ENCODE measurements around the gene MADD.

Gene MADD

DNA sequence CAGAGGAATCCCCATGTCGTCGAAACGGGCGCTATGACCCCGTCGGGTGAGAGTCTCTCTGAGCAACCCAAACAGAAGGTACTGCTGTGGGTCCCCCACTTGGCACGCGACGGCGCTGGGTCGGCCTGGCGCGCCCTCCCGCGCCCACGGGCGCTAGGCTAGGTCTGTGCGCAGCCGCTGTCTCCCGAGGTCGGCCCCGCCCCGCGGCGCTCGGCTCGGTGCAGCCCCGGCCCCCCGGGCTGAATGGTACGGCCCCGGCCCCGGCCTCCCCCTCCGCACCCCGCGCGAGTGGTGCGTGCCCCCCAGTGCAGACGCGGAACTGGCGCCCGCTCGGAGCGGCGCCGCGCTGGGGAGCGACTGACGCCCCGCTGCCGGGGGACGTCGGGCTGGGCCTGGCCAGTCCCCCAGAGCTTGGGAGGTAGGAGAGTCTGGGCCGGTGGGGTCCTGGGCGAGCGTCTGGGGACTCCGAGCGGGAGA lies at the start of gene MADD:
MADD (plus strand) TSS at position 305 of the 477 bp plus-strand sequence.
- Mint-ChIP-seq H3K9me3 (no peaks in the 10 kb centered on the region), H3K4me1 (peaks cover 42% of the 10 kb centered on the region), H3K36me3 (ENCODE audit: insufficient read depth) (peaks cover 21% of the 10 kb centered on the region), H3K27ac (ENCODE audit: low read depth) (peak within 1 kb of the TSS; percentile 91), H3K4me3 (peak within 1 kb of the TSS; percentile 69), H3K27me3 (no peaks in the 10 kb centered on the region)
- ATAC-seq (replicated peaks; ENCODE audit: extremely low read depth, poor library complexity, severe bottlenecking) (peak; percentile 82), DNase-seq (ENCODE audit: low spot score in 2 of 2) (peak; percentile 86)

DNA sequence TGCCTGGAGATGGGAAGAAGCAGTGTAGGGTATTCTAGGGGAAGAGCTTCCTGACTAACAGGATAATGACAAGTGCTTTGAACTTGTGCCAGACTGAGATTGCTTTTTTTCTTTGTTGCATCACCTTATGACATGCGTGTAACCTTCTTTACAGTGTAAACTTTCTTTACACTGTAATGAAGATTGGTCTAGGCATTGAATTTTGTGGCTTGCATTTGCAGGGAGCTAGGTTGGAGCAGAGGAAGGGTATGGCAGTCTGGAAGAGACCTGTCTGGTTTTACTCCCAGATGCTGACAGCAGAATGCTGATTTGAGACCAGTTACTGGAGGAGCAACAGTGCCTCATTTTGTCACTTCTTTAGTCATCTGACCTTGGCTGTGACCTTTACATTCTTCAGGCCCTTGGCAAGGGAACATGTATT lies 49.5 kb upstream of the MADD start:
- Mint-ChIP-seq H3K27me3 (no peaks in the 10 kb centered on the region), H3K4me3 (no peak overlapping the region), H3K36me3 (ENCODE audit: insufficient read depth) (peaks cover 30% of the 10 kb centered on the region), H3K4me1 (peaks cover 32% of the 10 kb centered on the region), H3K27ac (ENCODE audit: low read depth) (no peak overlapping the region), H3K9me3 (no peaks in the 10 kb centered on the region)
- ATAC-seq (replicated peaks; ENCODE audit: extremely low read depth, poor library complexity, severe bottlenecking) (no peak), DNase-seq (ENCODE audit: low spot score in 2 of 2) (no peak)

DNA sequence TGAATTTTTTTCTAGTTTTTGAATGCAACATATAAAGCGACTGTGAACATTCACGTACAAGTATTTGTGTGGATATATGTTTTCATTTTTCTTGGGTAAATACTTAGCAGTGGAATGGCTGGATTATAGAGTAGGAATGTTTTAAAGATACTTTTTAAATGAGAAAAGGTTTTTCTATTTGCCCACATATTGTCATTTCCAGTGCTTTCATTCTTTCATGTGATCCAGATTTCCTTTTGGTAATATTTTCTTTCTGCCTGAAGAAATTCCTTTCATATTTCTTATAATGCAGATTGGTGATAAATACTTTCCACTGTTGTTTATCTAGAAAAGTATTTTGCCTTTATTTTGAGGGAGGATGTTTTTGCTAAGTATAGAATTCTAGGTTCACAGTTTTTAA lies 47.2 kb upstream of the MADD start:
- H3K36me3 Mint-ChIP-seq (ENCODE audit: insufficient read depth): peaks cover 37% of the 10 kb centered on the region

DNA sequence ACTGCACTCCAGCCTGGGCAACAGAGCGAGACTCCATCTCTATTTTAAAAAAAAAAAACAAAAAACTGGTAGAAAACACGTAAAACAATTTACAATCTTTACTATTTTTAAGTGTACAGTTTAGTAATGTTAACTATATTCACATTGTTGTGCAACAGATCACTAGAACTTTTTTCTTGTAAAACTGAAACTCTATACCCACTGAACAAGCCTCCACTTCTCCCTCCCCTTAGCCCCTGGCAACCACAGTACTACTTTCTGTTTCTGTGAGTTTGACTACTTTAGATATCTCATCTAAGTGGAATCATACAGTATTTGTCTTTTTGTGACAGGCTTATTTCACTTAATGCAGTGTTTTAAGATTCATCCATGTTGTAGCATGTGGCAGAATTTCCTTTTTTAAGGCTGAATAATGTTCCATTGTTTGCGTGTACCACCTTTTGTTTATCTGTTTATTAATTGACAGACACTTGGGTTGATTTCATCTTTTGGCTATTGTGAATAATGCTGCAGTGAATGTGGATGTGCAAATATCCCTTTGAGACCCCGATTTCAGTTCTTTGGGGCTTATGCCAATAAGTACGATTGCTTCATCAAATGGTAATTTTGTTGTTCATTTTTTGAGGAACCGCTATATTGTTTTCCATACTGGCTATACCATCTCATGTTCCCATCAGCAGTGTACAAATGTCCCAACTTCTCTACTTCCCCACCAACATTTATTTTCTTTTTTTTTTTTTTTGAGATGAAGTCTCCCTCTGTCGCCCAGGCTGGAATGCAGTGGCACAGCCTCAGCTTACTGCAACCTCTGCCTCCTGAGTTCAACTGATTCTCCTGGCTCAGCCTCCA lies 44.2 kb upstream of the MADD start:
- Mint-ChIP-seq H3K4me1 (peaks cover 11% of the 10 kb centered on the region), H3K9me3 (no peaks in the 10 kb centered on the region), H3K27me3 (no peaks in the 10 kb centered on the region), H3K36me3 (ENCODE audit: insufficient read depth) (peaks cover 37% of the 10 kb centered on the region), H3K27ac (ENCODE audit: low read depth) (peak overlapping the region; percentile 41), H3K4me3 (no peak overlapping the region)
- no peak for DNase-seq (ENCODE audit: low spot score in 2 of 2)
- no peak for ATAC-seq (replicated peaks; ENCODE audit: extremely low read depth, poor library complexity, severe bottlenecking)

More for the DNA sequence above, 47.2 kb upstream of the MADD start:
- Mint-ChIP-seq H3K9me3 (no peaks in the 10 kb centered on the region), H3K27ac (ENCODE audit: low read depth) (no peak overlapping the region), H3K27me3 (no peaks in the 10 kb centered on the region), H3K4me3 (no peak overlapping the region), H3K4me1 (peaks cover 20% of the 10 kb centered on the region)
- no peak for ATAC-seq (replicated peaks; ENCODE audit: extremely low read depth, poor library complexity, severe bottlenecking)
- DNase-seq (ENCODE audit: low spot score in 2 of 2): no peak

DNA sequence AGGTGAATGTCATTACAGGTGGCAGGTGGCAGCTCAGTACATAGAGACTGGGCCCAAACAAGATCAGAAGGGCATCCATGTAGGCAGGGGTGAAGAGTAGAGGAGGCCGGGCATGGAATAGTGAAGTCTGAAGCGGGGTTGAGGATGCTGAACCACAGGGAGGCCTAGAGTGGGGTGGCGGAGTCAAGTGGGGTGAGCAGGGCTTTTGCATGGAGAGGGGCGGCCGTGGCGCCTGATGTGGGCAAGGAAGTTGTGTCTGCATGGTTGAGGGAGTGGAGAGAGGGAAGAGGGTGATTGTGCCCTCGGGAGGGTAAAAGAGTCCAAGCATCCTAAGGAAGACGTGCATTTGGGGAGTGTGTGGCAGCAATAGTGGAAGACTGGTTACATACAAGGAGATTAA lies 40.8 kb upstream of the MADD start:
- H3K36me3 Mint-ChIP-seq (ENCODE audit: insufficient read depth): peaks cover 28% of the 10 kb centered on the region
- no peak overlapping the region for H3K27ac Mint-ChIP-seq (ENCODE audit: low read depth)
- H3K4me3 Mint-ChIP-seq: no peak overlapping the region
- H3K4me1 Mint-ChIP-seq: peaks cover 11% of the 10 kb centered on the region
- DNase-seq (ENCODE audit: low spot score in 2 of 2): no peak
- H3K9me3 Mint-ChIP-seq: no peaks in the 10 kb centered on the region
- ATAC-seq (replicated peaks; ENCODE audit: extremely low read depth, poor library complexity, severe bottlenecking): no peak
- H3K27me3 Mint-ChIP-seq: no peaks in the 10 kb centered on the region

DNA sequence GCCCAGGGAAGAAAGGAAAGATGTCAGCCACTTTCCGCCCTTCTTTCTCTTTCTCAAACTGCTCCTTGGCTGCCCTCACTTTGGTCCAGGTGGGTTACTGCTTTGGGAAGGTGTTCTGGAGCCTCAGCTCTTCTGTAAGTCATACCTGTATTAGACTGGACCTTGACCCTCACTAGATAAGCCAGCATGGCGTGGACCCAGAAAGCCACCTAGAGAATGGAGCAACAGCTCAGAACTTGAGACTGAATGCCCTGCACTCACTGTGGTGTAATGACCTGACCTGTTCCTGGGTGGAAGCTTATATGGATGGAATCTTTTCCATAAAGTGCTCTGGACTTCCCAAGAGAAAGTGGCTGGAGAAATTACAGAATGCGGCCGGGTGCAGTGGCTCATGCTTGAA lies 36.9 kb upstream of the MADD start:
- Mint-ChIP-seq H3K36me3 (ENCODE audit: insufficient read depth) (peaks cover 22% of the 10 kb centered on the region), H3K27ac (ENCODE audit: low read depth) (no peak overlapping the region)

DNA sequence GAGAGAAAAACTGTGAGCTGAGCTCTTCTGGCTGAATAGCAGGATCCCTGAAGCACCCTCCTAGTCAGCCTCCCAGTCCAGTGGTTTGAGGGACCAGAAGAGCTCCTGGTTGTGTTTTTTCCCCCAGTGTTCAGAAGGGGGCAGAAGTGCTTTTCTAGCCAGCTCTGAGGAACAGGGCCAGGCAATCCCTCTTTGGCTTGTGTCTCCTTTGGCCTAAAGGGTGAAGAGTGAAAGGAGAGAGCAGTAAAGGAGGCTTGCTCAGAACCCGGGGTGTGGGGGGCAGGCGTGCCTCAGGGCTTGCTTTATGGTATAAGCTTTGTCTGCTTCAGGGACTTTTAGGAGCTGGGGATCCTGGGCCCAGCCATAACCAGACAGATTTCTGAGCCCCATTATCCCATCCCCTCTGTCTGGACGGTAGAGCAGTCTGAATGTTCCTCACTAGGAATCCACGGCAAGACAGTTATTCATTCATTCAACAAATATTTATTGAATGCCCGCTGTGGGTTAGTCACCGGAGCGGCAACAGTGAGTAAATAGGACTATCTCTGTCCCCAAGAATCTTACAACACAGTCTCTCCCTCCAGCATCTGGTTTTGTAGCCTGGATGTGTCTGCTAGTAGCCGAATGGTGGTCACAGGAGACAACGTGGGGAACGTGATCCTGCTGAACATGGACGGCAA lies 35.8 kb upstream of the MADD start:
- no peak for ATAC-seq (replicated peaks; ENCODE audit: extremely low read depth, poor library complexity, severe bottlenecking)
- H3K36me3 Mint-ChIP-seq (ENCODE audit: insufficient read depth): peaks cover 19% of the 10 kb centered on the region

More for the DNA sequence above, 36.9 kb upstream of the MADD start:
- Mint-ChIP-seq H3K9me3 (no peaks in the 10 kb centered on the region), H3K4me3 (no peak overlapping the region), H3K27me3 (no peaks in the 10 kb centered on the region), H3K4me1 (peaks cover 16% of the 10 kb centered on the region)
- ATAC-seq (replicated peaks; ENCODE audit: extremely low read depth, poor library complexity, severe bottlenecking) (no peak), DNase-seq (ENCODE audit: low spot score in 2 of 2) (no peak)

DNA sequence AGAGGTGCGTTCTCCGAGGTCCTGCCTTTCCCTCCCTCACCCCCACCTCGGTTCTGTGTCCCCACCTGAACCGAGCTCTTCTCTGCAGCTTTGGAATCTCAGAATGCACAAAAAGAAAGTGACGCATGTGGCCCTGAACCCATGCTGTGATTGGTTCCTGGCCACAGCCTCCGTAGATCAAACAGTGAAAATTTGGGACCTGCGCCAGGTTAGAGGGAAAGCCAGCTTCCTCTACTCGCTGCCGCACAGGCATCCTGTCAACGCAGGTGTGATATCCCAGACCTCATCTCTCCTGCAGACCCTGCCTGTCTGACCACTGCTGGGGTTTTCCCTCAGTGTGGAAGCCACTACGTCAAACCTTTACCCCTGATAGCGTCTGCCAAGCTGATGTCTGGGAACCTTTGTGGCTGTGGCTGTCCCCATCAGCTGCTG lies 35.2 kb upstream of the MADD start:
- no peaks in the 10 kb centered on the region for H3K9me3 Mint-ChIP-seq
- ATAC-seq (replicated peaks; ENCODE audit: extremely low read depth, poor library complexity, severe bottlenecking) (peak; percentile 94), DNase-seq (ENCODE audit: low spot score in 2 of 2) (peak; percentile 35 to 70)
- H3K4me1 Mint-ChIP-seq: peaks cover 10% of the 10 kb centered on the region
- H3K27ac Mint-ChIP-seq (ENCODE audit: low read depth): peak overlapping the region; percentile 87
- peak overlapping the region; percentile 52 for H3K4me3 Mint-ChIP-seq
- no peaks in the 10 kb centered on the region for H3K27me3 Mint-ChIP-seq
- H3K36me3 Mint-ChIP-seq (ENCODE audit: insufficient read depth): peaks cover 23% of the 10 kb centered on the region

More for the DNA sequence above, 35.8 kb upstream of the MADD start:
- Mint-ChIP-seq H3K9me3 (no peaks in the 10 kb centered on the region), H3K4me1 (peaks cover 13% of the 10 kb centered on the region), H3K27me3 (no peaks in the 10 kb centered on the region), H3K4me3 (peak overlapping the region; percentile 52), H3K27ac (ENCODE audit: low read depth) (peak overlapping the region; percentile 87)
- no peak for DNase-seq (ENCODE audit: low spot score in 2 of 2)

DNA sequence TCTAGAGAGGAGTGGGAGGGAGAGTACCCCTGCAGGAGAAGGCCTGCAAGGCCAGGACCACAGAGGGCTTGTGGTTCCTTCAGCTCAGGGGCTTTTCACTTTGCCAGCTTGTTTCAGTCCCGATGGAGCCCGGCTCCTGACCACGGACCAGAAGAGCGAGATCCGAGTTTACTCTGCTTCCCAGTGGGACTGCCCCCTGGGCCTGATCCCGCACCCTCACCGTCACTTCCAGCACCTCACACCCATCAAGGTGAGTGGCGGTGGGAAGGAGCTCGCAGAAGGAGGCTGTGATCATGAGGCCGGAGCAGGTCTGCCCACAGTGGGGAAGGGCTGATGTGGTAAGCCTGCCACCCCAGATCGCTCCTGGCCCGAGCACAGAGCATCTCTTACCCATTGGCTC lies 34.8 kb upstream of the MADD start:
- H3K27ac Mint-ChIP-seq (ENCODE audit: low read depth): peak overlapping the region; percentile 87
- H3K4me1 Mint-ChIP-seq: peaks cover 10% of the 10 kb centered on the region
- peak overlapping the region; percentile 52 for H3K4me3 Mint-ChIP-seq
- no peaks in the 10 kb centered on the region for H3K27me3 Mint-ChIP-seq
- peaks cover 27% of the 10 kb centered on the region for H3K36me3 Mint-ChIP-seq (ENCODE audit: insufficient read depth)
- ATAC-seq (replicated peaks; ENCODE audit: extremely low read depth, poor library complexity, severe bottlenecking) (no peak), DNase-seq (ENCODE audit: low spot score in 2 of 2) (no peak)
- no peaks in the 10 kb centered on the region for H3K9me3 Mint-ChIP-seq

DNA sequence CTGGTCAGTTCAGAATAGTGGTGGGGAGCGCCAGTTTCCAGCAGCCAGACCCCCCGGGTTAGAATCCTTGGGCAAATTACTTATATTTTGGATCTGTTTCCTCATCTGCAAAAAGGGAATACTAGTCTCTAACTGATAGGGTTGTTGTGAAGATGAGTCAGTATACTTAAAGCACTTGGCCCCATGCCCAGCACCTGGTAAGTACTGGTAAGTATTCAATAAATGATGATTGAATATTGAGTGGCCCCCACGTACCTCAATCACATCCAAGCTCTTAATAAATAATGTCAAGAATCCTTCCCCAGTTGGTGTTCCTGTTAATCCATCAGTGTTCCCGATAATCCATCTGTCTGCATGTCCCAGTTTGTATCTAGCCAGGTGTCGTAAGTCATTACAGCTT lies 33.5 kb upstream of the MADD start:
- Mint-ChIP-seq H3K27ac (ENCODE audit: low read depth) (peak overlapping the region; percentile 39), H3K36me3 (ENCODE audit: insufficient read depth) (peaks cover 35% of the 10 kb centered on the region), H3K9me3 (no peaks in the 10 kb centered on the region), H3K4me3 (no peak overlapping the region), H3K27me3 (no peaks in the 10 kb centered on the region), H3K4me1 (peaks cover 10% of the 10 kb centered on the region)
- ATAC-seq (replicated peaks; ENCODE audit: extremely low read depth, poor library complexity, severe bottlenecking) (no peak), DNase-seq (ENCODE audit: low spot score in 2 of 2) (no peak)

DNA sequence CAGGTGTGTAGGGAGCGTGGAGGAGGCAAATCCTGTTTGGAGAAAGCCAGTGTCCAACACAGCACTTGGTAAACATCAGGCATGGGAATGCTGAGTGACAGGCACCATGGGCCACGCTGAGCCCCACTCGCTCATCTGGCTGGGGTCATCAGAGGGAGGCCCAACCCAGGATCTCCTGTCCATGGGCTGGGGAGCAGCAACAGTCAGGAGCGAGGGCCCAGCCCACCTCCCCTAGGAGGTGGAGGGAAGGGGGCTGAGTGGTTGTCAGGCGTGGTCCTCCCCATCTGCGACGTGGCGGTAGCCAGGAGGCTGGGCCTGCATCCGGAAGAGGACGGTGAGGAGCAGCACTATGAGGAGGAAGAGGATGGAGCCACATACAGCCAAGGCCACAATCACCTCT lies 30.1 kb upstream of the MADD start:
- Mint-ChIP-seq H3K9me3 (no peaks in the 10 kb centered on the region), H3K4me1 (peaks cover 10% of the 10 kb centered on the region), H3K27ac (ENCODE audit: low read depth) (peak overlapping the region; percentile 55), H3K36me3 (ENCODE audit: insufficient read depth) (peaks cover 46% of the 10 kb centered on the region), H3K27me3 (no peaks in the 10 kb centered on the region), H3K4me3 (no peak overlapping the region)
- DNase-seq (ENCODE audit: low spot score in 2 of 2): no peak
- ATAC-seq (replicated peaks; ENCODE audit: extremely low read depth, poor library complexity, severe bottlenecking): no peak

DNA sequence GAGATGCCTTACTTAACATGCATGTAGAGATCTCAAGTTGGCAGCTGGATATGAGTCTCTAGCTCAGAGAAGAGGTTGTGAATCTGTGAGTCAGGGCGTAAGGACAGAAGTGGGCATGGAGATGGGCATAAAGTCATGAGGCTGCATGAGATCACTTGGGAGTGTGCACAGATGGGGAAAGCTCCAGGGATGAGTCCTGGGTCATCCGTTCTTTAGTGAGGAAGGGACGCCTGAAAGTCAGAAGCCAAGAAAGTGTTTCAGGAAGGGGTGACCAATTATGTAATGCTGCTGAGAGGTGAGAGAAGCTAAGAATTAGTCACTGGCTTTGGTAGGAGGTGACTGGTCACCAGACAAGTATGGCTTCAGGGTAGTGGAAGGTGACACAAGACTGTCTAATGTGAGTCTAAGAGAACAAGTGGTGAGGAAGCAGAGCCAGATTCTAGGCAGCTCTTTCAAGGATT lies 28.1 kb upstream of the MADD start:
- DNase-seq (ENCODE audit: low spot score in 2 of 2) (no peak), ATAC-seq (replicated peaks; ENCODE audit: extremely low read depth, poor library complexity, severe bottlenecking) (no peak)
- no peaks in the 10 kb centered on the region for H3K9me3 Mint-ChIP-seq
- H3K27me3 Mint-ChIP-seq: no peaks in the 10 kb centered on the region
- H3K36me3 Mint-ChIP-seq (ENCODE audit: insufficient read depth): peaks cover 49% of the 10 kb centered on the region
- H3K27ac Mint-ChIP-seq (ENCODE audit: low read depth): peak overlapping the region; percentile 30
- peaks cover 6% of the 10 kb centered on the region for H3K4me1 Mint-ChIP-seq
- no peak overlapping the region for H3K4me3 Mint-ChIP-seq
